Stimulated activated CD8-positive, alpha-beta memory T cell treated with anti-CD3 and anti-CD28 coated beads, Interleukin-2, amount 100 ng/mL, for 1 hour (primary cell): Measurements from ENCODE around the gene BPIFA2.
"Not testable (repeated sequence)": the region's sequence is repeated elsewhere in the genome, so short reads cannot be mapped to it uniquely, and the experiment has no call there.

ENCODE experiments used
- DNase-seq, 2 donors: peaks; one replicate each; pipeline ENCODE4 v3.0.0-alpha.2; 2020; ENCODE audit warnings: low read depth in 2 of 2

The BPIFA2 gene, protein sequence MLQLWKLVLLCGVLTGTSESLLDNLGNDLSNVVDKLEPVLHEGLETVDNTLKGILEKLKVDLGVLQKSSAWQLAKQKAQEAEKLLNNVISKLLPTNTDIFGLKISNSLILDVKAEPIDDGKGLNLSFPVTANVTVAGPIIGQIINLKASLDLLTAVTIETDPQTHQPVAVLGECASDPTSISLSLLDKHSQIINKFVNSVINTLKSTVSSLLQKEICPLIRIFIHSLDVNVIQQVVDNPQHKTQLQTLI

DNA sequence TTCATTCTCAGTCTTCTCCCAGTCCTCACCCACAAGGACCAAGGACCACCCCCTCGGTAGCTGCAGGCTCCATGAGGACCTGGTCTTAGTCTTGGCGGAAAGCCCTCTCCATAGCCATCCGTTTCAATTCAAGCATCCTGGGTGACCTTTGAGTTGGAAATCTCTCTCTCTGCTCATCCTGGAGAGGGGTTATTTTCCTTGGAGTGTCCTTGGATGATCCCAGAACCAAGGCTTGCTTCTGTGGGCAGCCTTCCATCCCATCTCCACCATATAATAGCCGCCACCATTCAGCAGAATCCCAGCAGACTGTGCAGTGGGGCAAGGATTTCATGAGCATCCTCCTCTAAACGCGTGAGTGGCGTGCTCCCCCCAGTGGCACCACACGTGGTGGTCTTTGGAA, at the start of gene BPIFA2:
Gene BPIFA2 (plus strand): TSS at position 301 of the 400 bp plus-strand sequence. CDS start 987 bp downstream, outside the sequence.
- no peak for DNase-seq

DNA sequence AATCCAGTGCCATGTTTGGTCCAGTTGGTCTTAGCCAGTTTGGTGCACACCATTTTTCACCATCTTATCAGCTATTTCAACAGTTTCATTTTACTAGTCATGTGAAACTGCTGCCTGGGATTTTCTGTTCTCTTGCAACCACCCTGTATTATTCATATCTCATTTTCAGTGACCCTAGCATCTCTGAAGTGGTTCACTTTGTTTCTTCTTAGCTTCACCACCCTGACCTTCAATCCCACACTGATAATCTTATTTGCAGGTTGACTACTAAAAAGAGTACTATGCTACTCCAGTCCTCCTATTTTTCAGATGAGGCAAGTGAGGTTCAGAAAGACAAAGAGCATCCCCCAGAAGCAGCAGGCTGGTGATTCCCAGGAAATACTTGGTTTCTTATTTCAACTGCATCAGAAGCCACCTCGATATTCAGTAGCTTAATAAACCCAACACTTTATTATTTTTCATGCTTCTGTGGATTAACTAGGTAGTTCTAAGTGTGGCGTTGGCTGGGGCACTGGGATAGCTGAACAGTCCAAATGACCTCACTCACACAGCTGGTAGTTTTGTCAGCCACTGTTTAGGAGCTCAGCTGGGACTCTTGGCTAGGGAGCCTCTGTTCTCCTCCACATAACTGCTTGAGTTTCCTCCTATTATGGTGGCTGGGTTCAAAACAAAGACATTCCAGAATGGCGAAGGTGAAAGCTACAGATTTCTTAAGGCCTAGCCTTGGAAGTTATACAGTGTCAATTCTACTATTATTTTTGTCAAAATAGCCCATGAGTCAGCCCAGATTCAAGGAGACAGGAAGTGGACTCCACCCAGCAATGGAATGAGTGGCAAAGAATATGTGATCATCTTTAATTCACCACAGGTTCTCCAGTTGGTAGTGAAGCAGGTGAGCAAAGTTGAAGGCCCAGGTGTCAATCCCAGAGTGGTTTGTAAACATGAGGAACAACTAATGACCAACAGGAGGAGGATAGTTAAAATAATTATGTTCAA, 47.9 kb upstream of the BPIFA2 start:
- no peak for DNase-seq

DNA sequence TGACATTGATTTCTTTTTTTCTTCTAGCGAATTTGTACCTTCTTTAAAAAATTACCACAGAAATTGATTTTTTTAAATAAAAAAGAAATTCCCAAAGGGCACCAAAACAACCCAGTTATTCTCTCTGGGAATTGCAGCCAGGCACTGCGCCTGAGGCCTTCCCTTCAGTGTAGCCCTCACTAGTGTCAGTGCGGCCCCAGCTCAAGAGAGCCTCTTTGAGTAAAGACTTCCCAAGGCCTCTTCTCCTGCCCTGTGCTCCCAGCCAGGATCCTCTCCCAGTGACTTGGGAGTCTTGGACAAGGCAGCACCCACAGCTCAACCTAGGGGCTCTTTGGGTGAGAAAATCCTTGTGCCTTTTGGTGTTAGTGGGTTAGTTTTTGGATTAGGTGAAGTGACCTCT, 47.0 kb upstream of the BPIFA2 start:
- no peak for DNase-seq

DNA sequence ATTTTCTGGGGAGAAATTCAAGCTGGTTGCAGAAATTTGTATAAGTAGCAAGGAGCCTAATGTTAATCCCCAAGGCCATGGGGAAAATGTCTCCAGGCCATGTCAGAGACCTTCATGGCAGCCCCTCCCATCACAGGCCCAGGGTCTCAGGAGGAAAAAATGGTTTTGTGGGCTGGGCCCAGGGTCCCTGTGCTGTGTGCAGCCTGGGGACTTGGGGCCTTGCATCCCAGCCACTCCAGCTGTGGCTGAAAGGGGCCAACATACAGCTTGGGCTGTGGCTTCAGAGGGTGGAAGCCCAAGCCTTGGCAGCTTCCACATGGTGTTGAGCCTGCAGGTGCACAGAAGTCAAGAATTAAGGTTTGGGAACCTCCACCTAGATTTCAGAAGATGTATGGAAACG, 45.7 kb upstream of the BPIFA2 start:
- DNase-seq = not testable (repeated sequence)

DNA sequence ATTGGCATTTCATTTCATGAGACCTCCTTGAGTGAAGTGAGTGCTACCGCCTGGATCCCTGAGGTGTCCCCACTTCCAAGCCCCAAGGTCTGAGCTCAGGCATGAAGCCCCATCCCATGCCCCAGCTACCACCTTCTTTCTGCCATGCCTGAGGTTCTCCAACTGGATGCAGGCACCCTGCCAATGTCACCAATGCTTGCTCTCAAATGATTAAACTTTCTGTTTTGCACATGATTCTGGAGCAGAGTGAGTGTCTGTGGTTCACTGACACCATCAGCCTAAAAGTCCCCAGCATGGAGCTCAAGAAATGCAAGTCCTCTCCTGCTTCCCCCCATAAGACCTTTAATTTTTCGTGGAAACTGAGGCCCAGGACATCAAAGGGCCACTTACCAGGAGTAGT, 43.7 kb upstream of the BPIFA2 start:
- no peak for DNase-seq

DNA sequence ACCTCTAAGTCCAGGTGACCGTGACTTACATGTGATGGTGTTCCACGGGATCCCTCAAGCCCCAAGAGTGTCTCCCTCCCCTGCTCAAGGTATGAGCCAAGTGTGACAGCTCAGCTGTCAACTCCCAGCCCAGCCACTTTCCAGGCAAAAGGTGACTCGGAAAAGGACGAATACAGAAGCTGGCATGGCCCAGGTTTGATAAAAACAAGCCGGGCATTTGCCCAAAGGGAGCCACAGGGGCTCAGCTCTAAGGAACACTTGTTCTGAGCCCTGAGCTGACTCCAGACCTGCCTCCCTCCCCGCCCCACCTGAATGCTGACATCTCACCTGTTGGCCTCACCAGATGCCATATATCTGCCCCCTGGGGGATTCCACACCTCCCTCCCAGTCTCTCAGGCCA, 43.0 kb upstream of the BPIFA2 start:
- no peak for DNase-seq

DNA sequence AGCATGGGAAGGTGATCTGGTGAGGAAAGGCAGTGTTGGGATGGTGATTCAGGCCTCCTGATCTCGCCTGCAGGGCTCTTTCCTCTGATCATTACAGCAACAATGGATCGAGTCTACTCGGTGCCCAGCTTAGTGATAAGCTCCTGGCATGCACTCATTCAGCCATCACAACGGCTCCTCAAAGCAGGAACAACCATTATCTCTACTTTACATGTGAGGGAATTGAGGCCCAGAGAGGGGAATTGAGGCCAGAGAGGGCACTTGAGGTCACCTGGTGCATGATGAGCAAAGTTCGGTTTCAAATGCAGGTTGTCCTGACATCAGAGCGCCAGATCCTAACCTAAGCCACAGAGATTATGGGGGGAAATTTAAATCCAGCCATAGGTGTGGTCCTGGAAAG, 42.0 kb upstream of the BPIFA2 start:
- DNase-seq = no peak

DNA sequence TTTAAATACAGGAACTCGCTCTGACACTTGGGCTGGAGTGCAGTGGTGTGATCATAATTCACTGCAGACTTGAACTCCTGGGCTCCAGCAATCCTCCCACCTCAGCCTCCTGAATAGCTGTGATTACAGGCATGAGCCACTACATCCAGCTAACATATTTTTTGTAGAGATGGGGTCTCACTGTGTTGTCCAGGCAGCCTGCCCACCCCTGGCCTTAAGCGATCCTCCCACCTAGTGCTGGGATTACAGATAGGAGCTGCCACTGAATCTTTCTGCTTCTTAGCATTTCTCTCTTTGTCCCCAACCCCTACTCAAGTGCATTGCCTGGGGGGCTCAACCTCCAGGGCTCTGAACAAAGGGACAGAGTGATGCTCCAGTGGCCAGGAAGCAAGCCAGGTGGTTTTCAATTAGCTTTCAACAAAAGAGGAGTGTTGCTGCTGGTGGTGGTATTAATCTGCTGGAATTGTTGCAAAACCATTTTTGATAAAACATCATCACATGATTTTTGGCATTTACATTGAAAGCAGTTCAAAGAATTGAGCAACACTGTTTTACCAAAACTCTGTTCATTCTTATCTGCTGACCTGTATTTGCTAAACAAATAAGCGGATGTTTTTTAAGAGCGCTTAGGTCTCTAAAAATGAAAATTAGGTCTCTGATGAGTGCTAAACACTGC, 40.4 kb upstream of the BPIFA2 start:
- DNase-seq = no peak

DNA sequence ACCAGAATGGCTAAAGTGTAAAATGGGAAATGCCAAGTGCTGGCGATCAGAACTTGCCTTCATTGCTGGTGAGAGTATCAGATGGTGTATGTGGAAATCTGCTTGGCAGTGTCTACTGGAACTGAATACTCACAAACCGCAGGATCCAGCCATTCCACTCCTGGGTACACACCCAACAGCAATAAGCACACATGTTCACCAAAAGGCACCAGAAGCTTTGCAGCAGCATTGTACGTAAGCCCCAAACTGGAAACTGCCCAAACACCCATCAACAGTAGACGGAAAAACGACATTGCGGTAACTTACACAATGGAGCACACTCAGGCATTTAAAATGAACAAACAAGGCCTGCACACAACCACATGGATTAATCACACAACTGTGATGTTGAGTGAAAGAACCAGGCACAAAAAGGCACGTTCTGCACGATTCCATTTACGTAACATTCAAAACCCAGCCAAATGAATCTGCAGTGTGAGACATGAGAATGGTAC, 37.3 kb upstream of the BPIFA2 start:
- no peak for DNase-seq

DNA sequence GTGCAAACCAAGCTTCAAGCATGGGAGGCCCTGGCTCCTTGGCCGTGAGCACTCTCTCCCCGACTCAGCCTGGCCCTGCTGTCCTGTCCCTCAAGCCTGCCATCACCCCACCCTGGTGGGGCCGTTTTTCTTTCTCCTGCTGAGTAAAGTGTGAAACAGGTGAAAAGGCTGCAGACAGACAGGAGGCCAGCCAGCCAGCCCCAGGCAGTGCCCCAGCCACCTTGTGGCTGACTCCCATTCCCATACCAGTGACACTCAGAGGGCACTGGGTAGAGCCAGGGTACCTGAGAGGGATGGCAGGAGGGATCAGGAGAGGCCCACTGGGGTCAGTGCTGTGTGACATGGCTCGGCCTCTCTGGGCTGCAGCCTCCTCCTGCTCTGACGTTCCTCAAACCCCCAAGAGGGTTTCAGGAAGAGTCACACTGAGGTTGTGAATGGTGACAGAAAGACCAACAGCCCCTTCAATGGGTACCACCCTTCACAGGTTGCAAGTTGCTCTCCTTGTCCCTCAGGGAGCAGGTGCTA, 35.9 kb upstream of the BPIFA2 start:
- DNase-seq = no peak

DNA sequence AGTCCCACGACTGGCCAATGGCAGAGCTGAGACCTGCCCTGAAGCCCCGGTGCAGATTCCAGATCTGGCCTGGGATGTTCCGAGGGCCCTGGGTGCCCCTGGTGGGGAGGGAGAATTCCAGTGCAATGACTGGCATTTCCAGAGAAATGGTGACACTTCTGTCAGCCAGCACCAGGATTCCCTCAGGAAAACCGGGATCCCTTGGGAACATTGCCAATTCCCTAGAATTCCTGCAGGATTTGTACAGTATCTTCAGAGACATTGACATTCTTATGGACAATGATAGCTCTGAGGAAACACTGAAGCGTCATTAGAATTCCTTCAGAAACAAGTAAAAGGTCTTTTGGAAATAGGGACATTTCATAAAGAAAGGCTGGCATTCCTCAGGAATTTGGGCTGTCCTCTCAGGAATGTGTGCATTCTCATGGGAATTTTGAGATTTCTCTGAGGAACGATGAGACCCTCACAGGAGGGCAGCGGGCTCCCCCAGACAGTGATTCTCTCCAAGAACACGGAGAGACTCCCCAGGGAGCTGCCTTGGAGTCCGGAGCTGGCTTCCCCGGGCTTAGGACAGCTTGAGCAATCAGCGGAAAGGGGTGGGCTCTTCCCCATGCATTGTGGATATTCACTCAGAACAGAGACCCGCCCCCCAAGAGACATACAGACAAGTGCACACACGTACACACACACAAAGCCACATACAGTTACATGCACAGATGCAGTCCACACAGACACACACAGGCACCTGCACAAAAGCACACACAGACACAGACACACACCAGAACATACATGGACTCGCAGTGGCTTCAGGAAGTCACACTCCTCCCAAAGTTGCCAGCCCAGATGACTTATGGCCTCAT, 35.2 kb upstream of the BPIFA2 start:
- DNase-seq = no peak

DNA sequence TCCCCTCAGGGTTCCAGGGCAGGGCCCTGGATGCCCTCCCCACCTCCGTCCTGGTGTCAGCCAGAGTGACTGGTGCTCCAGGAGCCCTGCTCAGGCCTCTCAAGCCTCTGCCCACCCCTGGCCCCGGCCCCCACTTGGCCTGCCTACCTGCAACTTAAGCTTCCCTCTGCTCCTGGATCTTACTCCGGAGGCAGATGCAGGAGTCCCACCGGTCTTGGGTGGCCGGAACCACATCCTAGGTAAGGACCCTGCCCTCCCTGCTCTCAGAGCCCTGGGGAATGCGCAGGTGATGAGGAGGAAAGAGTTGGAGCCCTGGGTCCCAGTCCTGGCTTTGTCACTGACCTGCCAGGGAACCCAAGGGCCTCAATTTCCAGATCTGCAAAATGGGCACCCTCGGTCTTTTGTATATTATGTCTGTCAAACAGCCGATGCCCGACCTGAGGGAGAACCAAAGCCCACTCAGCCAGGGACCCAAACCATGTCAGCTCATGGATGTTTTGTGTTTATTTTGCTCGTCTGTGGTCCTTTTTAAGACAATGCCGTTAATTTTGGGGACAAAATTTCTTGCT, 34.5 kb upstream of the BPIFA2 start:
- no peak for DNase-seq

DNA sequence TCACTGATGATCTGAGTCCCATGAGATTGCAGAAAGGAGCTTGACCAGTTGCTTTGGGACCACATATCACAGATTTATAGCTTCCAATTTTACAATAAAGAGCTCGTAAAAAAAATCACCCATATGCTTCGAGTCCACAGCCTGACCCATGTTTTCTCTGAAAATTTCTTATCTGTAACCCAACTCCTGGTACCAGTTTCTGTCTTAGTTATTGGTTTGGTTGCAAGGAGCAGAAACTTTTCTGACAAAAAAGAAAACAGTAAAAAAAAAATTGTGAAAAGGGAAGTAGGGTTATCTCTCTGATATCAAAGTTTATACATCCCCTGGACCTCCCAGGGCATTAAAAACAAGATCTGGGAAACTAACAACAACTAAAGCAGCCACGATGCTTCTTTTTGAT, 30.8 kb upstream of the BPIFA2 start:
- no peak for DNase-seq

DNA sequence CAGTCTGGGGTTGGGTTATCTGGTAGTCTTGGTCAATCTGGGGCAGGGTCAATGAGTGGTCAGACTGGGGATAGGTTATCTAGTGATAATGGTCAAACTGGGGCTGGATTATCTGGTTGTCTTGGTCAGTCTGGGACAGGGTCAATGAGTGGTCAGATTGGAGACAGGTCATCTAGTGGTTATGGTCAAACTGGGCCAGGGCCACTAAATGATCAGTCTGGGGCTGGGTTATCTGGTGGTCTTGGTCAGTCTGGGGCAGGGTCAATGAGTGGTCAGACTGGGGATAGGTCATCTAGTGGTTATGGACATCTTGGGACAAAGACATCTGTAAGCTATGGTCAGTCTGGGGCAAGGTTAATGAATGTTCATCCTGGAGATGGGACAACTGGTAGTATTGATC, 28.5 kb upstream of the BPIFA2 start:
- no peak for DNase-seq

DNA sequence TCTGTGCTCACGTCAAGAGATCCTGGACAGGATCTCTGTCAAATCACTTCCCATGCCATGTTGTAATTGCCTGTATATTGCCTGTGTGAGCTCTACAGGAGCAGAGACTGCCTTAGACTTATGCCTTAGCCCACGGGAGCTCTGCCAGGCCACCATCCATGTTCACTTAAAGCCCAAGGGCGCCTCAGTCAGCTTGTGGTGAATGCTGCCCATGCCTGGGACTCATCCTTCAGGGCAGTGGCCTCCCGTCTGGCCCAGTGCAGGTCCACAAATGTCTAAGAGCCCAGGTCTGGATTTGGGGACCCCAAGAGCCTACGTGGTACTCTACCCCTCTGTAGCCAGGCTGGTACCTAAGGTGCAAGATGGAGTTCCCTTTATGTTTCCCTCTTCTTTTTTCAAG, 22.4 kb upstream of the BPIFA2 start:
- no peak for DNase-seq

DNA sequence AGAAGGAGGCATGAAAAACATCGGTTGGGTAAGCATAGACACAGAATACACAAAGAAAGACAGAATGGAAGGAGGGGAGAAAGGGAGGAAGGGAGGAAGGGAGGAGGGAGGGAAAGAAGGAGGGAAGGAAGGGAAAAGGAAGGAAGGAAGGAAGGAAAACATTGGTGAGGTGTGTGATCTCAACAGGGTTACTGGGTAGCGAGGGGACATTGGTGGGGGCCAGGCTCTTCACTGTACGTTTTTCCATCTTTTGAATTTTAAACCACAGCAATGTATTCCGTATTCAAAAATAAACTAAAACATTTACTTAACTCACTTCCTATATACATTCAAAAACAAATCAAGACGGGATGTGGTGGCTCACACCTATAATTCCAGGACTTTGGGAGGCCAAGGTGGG, 20.7 kb upstream of the BPIFA2 start:
- DNase-seq = no peak

DNA sequence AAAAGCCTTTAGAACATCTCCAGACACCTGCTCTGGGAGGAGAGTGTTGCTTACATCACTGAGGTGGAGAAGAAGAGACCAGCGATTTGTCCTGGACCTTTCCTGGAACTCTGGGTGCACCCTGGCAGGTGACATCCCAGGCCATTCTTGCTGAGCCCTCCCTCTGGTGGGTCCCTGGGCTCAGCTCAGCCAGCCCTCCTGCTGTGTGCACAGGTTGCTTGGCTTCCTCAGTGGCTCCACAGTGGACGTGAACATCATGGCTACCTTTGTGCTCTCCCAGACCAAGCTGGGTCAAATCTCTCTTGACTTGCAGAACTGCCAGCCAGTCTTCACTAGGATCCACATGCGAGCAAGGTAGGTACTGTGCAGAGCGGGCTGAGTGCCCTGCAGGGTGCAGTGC, 19.9 kb upstream of the BPIFA2 start:
- no peak for DNase-seq

DNA sequence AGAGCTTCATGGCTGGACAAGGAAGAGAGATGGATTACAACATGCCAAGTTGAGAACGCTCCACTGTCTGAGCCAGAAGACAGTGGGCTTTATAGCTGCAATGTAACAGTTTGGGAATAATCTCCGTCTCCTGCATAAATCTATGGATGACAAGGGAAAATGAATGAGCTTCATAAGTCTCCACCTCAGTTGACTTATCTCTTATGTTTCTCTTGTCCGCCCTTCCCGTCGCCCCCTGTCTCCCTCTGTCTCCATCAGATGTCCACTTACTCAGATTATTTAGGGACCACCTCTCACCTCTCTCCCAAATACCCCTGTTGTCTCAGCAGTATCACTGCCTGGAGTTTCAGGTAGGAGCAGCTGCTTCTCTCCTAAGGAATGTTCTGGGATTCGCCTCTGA, 13.7 kb upstream of the BPIFA2 start:
- DNase-seq = no peak

DNA sequence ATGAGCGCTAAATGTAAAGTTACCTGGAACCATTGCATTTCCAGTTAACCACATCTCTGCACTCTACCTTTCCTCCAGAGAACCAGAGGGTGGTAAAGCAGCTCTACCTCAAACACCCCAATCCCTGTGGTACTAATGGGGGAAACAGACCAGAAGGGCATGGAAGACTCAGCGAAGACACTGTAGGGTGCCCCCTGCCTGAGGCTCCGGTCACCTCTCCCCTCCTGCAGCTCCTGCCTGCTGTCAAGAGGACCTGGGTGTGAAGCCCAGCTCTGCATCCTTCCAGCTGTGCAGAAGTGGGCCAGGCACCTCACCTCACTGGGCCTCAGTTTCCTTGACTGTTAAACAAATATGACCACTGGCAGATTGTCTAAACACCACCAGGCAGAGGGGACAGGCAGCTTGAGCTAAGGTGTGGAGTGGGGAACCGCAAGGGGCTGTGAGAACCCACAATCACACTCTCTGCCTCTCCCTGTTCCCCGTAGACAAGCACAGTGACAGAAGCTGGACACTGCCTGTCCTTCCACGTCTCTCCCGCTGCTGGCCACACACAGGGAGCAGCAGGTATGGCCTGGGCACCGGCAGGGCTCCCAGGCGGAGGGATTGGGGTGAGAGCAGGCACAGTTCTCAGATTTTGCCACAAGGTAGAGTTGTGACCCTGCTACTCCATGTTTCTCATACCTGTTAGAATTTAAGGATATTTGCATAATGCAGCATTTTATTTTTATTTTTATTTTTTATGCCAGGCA, 9.1 kb upstream of the BPIFA2 start:
- DNase-seq = no peak

DNA sequence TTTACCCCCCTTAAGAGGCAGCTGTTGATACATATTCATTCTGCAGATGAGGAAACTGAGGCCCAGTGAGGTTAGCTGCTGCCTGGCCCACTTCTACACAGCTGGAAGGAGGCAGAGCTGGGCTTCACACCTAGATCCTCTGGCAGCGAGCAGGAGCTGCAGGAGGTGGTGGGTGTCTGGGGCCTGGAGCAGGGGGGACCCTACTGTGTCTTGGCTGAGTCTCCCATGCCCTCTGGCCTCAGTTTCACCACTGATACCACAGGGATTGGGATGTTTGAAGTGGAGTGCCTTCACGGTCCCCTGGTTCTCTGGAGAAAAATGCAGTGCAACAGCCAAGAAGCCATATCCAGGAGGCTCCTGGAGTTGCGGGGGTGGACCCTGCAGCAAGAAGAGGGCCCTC, 8.2 kb upstream of the BPIFA2 start:
- no peak for DNase-seq
